Adipocyte (in vitro differentiated cells): ENCODE data around the gene MAST1.
A peak's percentile ranks its signal among the peaks of the same experiment; 100 is the strongest.

Experiments
- DNase-seq: peaks from one replicate; pipeline ENCODE4 v3.0.0-alpha.2; 2015; ENCODE audit warnings: low read depth
- H3K27me3 ChIP-seq: replicated peaks from 2 replicates; pipeline ENCODE4 v1.7.0; 2013; ENCODE audit warnings: mild to moderate bottlenecking, low read length, moderate library complexity; ENCODE audit not compliant: control insufficient read depth, insufficient read depth
- H3K36me3 ChIP-seq: 2 replicates; pipeline ENCODE4 v1.7.0; 2013; ENCODE audit warnings: low read length, mild to moderate bottlenecking, moderate library complexity; ENCODE audit not compliant: control insufficient read depth, insufficient read depth, severe bottlenecking
- H3K4me1 ChIP-seq: 2 replicates; pipeline ENCODE4 v1.7.0; 2013; ENCODE audit warnings: mild to moderate bottlenecking, low read length, moderate library complexity; ENCODE audit not compliant: control insufficient read depth, insufficient read depth
- H3K4me3 ChIP-seq: 2 replicates; pipeline ENCODE4 v1.7.0; 2013; ENCODE audit warnings: mild to moderate bottlenecking, low read length, moderate library complexity
- H3K9ac ChIP-seq: 2 replicates; pipeline ENCODE4 v1.7.0; 2013; ENCODE audit warnings: mild to moderate bottlenecking, low read length, moderate library complexity
- H3K9me3 ChIP-seq: 2 replicates; pipeline ENCODE4 v1.7.0; 2013; ENCODE audit warnings: mild to moderate bottlenecking, low read length, moderate library complexity; ENCODE audit not compliant: control insufficient read depth

Gene MAST1

DNA sequence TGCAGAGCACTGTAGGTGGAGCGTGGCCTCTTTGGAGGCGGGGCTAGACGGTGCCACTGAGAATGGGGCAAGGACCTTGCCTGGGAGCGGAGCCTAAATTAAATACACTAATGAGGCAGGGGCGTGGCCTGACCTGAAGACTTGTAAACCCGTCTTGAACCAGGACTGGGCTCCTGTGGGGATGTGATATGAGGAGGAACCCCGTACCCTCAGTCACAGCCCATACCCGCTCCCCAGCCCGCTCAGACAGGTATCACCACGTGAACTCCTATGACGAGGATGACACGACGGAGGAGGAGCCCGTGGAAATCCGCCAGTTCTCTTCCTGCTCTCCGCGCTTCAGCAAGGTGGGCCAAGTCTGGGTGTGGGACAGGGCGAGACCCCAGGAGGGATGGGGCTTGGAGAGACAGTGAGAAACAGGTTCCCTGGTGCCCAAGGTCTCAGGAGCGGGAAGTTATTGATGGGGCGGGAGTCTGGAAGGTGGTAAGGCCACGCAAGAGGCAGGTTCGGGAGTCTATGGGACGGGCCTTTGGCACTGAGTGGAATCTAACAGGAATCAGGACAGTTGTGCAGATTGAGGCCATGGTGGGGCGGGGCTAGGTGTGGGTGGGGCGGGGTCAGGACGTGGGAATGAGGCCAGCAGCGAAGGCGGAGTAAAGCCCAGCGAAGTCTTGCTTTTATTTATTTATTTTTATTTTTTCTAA lies 28.3 kb downstream of the MAST1 start:
- no peak overlapping the region for H3K4me3 ChIP-seq

GRCh38 chr19:12867120-12868099 lies 29.1 kb downstream of the MAST1 start:
- H3K9me3 ChIP-seq = no peaks in the 10 kb centered on the region
- H3K4me1 ChIP-seq = peaks cover 3% of the 10 kb centered on the region
- H3K36me3 ChIP-seq = no peaks in the 10 kb centered on the region
- peak; percentile 62 for DNase-seq
- peak overlapping the region; percentile 71 for H3K4me3 ChIP-seq
- peaks cover 9% of the 10 kb centered on the region for H3K27me3 ChIP-seq
- H3K9ac ChIP-seq = peak overlapping the region; percentile 49

More for the DNA sequence above, 28.3 kb downstream of the MAST1 start:
- no peaks in the 10 kb centered on the region for H3K9me3 ChIP-seq
- DNase-seq = no peak
- peaks cover 9% of the 10 kb centered on the region for H3K27me3 ChIP-seq
- H3K36me3 ChIP-seq = no peaks in the 10 kb centered on the region
- no peak overlapping the region for H3K9ac ChIP-seq
- peaks cover 3% of the 10 kb centered on the region for H3K4me1 ChIP-seq

DNA sequence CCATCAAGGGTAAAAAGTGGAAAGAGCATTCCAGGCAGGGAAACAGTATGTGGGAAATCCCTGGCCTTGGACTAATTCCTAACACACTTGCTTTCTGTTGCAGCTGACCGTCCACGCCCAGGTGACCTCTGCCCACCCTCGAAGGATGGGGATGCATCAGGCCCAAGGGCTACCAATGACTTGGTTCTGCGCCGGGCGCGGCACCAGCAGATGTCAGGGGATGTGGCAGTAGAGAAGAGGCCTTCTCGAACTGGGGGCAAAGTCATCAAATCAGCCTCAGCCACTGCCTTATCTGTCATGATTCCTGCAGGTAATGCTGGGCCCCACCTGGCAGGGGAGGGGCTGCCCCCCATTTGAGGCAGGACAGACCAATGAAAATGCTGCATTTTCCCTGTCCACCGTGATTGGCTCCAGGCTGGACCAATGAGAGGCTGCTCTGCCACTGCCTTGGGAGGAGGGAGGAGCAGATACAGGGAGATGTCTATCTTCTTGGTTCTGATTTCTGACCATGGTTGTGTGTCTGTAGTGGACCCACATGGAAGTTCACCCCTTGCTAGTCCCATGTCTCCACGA lies 30.3 kb downstream of the MAST1 start:
- Histone ChIP-seq H3K4me1 (peaks cover 3% of the 10 kb centered on the region), H3K4me3 (no peak overlapping the region), H3K9ac (no peak overlapping the region), H3K27me3 (peaks cover 6% of the 10 kb centered on the region), H3K9me3 (no peaks in the 10 kb centered on the region), H3K36me3 (no peaks in the 10 kb centered on the region)
- DNase-seq = no peak

- H3K9ac ChIP-seq = no peak overlapping the region
- no peaks in the 10 kb centered on the region for H3K9me3 ChIP-seq
- peaks cover 5% of the 10 kb centered on the region for H3K36me3 ChIP-seq
- no peaks in the 10 kb centered on the region for H3K27me3 ChIP-seq
- H3K4me3 ChIP-seq = no peak overlapping the region
- no peak for DNase-seq
- H3K4me1 ChIP-seq = peaks cover 3% of the 10 kb centered on the region
Measured at GRCh38 chr19:12871681-12872080, 33.4 kb downstream of the MAST1 start.

DNA sequence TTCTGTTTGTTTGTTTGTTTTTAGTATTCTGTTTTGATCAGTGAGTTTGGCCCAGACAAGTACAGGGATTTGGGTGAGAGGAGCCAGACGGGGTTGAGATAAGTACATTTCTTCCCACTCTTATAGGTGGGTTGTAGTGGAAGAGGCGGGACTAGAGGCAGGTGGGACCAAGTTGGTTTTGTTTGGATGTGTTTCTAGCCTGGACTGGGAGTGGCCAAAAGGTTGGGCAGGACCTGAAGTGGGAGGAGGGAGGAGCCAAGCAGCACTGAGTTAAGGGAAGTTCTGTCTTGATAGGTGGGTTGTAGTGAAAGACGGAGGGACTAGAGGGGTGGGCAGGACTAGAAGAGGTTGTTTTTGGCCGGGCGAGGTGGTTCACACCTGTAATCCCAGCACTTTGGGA lies 33.9 kb downstream of the MAST1 start:
- Histone ChIP-seq H3K9me3 (no peaks in the 10 kb centered on the region), H3K4me1 (peaks cover 2% of the 10 kb centered on the region), H3K9ac (no peak overlapping the region), H3K27me3 (no peaks in the 10 kb centered on the region), H3K36me3 (peaks cover 5% of the 10 kb centered on the region), H3K4me3 (no peak overlapping the region)
- no peak for DNase-seq

GRCh38 chr19:12872941-12873890 lies 34.9 kb downstream of the MAST1 start:
- Histone ChIP-seq H3K9me3 (no peaks in the 10 kb centered on the region), H3K9ac (no peak overlapping the region), H3K36me3 (peaks cover 11% of the 10 kb centered on the region), H3K4me1 (no peaks in the 10 kb centered on the region), H3K4me3 (no peak overlapping the region), H3K27me3 (no peaks in the 10 kb centered on the region)
- peak; percentile 30 for DNase-seq

GRCh38 chr19:12873891-12874745 lies 35.8 kb downstream of the MAST1 start:
- no peak for DNase-seq
- no peak overlapping the region for H3K4me3 ChIP-seq
- H3K27me3 ChIP-seq = no peaks in the 10 kb centered on the region
- H3K9ac ChIP-seq = no peak overlapping the region
- peaks cover 15% of the 10 kb centered on the region for H3K36me3 ChIP-seq
- H3K4me1 ChIP-seq = no peaks in the 10 kb centered on the region
- H3K9me3 ChIP-seq = no peaks in the 10 kb centered on the region

- Histone ChIP-seq H3K9ac (no peak overlapping the region), H3K36me3 (peaks cover 15% of the 10 kb centered on the region), H3K4me3 (no peak overlapping the region), H3K4me1 (peaks cover under 1% of the 10 kb centered on the region), H3K9me3 (no peaks in the 10 kb centered on the region), H3K27me3 (no peaks in the 10 kb centered on the region)
- no peak for DNase-seq
Measured at GRCh38 chr19:12875086-12875485, 36.8 kb downstream of the MAST1 start.

DNA sequence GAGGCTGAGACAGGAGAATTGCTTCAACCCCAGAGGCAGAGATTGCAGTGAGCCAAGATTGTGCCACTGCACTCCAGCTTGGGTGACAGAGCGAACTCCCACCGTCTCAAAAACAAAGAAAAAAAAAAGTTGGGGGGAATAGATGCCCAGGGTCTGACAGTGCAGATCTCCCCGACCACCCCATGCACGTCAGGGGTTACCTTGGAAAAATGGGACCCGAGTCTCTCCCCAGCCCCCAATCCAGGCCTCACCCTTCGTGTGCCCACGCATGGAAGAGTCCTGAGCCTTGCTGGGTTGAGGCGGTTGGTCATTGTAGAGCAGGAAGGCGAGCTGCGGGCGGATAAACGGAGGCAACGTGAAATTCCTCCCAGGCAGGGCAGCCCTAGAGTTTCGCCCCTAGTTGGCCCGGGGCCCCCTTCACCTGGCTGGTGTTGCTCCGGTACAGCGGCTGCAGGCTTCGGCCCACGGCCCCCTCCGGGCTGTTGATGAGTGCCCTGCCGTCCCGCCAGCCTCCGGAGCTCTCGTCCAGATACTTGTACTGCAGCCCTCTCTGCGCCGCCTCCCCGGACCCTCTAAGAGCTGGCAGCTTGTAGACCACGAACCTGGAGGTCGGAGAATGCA lies 42.3 kb downstream of the MAST1 start:
- Histone ChIP-seq H3K36me3 (peaks cover 15% of the 10 kb centered on the region), H3K4me1 (peaks cover 31% of the 10 kb centered on the region), H3K27me3 (peaks cover 9% of the 10 kb centered on the region), H3K4me3 (peak overlapping the region; percentile 91), H3K9me3 (no peaks in the 10 kb centered on the region), H3K9ac (peak overlapping the region; percentile 91)
- DNase-seq = no peak
